ENCODE results near the gene DPP6.
"Not testable (repeated sequence)": the region's sequence is repeated elsewhere in the genome, so short reads cannot be mapped to it uniquely, and the experiment has no call there.

The DPP6 gene

DNA sequence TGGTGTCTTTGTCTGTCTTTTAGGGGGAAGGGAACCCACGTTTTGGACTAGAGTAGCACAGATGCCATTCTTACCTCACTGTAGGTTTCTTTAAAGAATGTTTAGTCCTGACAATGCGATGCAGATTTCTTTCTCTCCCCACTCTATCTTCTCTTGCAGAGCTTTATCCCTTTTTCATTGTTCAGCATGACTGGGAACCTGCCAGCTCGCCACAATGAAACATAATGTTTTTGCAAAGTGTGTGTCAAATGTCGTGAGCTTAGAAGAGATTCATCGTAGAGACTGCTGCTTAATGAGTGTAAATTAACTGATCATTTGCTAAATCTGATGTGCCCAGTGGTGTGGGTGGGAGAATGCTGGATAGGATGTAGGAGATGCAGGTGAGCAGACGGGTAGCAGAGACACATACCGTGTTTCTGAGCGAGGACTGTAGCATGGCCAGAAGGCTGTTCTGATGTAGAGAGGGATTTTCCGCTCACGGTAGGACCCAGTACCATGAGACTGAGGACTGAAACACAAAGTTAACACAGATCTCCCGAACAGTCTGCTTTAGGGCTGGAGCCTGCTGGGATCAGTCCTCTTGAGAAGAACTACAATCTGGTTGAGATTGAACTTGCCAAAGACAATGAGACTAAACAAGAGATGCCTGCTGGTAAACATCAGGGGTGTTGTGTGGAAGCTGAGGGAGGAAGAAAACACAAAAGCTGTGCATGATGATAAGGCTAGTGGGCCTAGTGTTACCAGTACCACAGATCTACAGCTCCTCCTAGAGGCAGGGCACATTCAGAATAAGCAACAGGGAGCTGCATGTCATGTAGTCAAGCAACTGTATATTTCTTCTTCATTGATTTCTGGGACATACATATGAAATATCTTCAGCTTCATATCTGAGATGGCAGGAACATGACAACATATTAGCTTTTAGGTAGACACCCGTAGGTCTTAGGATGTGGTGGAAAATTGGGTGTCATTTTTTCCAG lies 65.5 kb downstream of the DPP6 start:
- H3K4me1 ChIP-seq; H3K79me2 ChIP-seq; H3K4me2 ChIP-seq (ENCODE audit: low read length); H3K9me3 ChIP-seq (ENCODE audit: control insufficient read depth, low read length); H2AFZ ChIP-seq; H3K27ac ChIP-seq; H3K9ac ChIP-seq; H3K36me3 ChIP-seq (ENCODE audit: control insufficient read depth, insufficient read depth, low read length); H3K4me3 ChIP-seq (ENCODE audit: low read depth, low read length); H3K27me3 ChIP-seq (ENCODE audit: control insufficient read depth, insufficient read depth, low read length): not testable (repeated sequence)

DNA sequence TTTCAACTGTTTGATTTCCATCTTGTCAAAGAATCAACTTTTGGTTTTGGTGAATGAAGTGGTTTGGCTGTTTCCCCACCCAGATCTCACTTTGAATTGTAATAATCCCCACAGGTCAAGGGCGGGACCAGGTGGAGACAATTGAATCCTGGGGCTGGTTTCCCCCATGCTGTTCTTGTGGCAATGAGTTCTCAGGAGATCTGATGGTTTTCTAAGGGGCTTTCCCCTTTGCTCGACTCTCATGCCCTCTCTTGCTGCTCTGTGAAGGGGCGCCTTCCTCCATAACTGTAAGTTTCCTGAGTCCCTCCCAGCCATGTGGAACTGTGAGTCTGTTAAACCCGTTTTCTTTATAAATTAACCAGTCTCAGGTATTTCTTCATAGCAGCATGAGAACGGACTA lies 68.6 kb downstream of the DPP6 start:
- H3K27ac ChIP-seq; H3K4me1 ChIP-seq; H3K9me3 ChIP-seq (ENCODE audit: control insufficient read depth, low read length); H3K27me3 ChIP-seq (ENCODE audit: control insufficient read depth, insufficient read depth, low read length); H3K36me3 ChIP-seq (ENCODE audit: control insufficient read depth, insufficient read depth, low read length); H3K9ac ChIP-seq; H2AFZ ChIP-seq; H3K4me3 ChIP-seq (ENCODE audit: low read depth, low read length); H3K4me2 ChIP-seq (ENCODE audit: low read length); H3K79me2 ChIP-seq: not testable (repeated sequence)

DNA sequence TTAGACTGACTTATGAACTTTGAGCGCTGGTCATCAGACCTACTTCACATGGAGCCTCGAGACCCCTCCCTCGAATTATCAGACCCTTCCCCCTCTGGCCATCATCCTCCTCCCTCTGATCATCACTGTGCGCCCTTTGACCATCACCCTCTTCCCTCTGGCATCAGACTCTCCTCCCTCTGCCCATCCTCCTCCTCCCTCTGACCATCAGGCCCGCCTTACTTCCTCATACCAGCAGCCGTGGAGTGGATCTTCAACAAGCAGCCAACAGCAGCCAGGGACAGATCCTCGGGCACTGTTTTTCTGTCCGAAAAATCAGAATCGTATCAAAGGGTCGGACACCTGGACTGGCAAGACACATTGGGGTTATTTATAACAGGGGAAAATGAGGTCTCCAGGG lies 70.5 kb downstream of the DPP6 start:
- H3K4me2 ChIP-seq (ENCODE audit: low read length); H3K9ac ChIP-seq; H3K27ac ChIP-seq; H3K79me2 ChIP-seq; H3K36me3 ChIP-seq (ENCODE audit: control insufficient read depth, insufficient read depth, low read length); H2AFZ ChIP-seq; H3K4me3 ChIP-seq (ENCODE audit: low read depth, low read length); H3K9me3 ChIP-seq (ENCODE audit: control insufficient read depth, low read length); H3K4me1 ChIP-seq; H3K27me3 ChIP-seq (ENCODE audit: control insufficient read depth, insufficient read depth, low read length): not testable (repeated sequence)

DNA sequence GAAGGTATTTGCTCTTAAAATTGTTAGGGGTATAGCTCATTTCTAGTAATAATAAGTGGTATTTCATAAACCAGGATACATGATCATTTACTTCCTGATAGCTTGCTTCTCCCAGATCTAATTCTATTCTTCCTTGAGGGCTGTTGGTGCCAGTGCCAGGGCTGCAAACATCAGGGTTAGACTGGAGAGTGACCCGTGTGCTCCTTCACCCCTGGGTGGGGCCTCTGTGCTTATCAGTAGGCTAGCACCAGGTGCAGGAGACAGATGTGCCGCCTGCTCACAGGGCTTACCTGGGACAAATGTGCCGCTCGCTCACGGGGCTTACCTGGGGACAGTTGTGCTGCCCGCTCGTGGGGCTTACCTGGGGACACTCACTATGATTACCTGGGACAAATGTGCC lies 71.2 kb downstream of the DPP6 start:
- not testable (repeated sequence) for H3K4me1 ChIP-seq; H2AFZ ChIP-seq; H3K36me3 ChIP-seq (ENCODE audit: control insufficient read depth, insufficient read depth, low read length); H3K27ac ChIP-seq; H3K4me3 ChIP-seq (ENCODE audit: low read depth, low read length); H3K9ac ChIP-seq; H3K9me3 ChIP-seq (ENCODE audit: control insufficient read depth, low read length); H3K79me2 ChIP-seq; H3K27me3 ChIP-seq (ENCODE audit: control insufficient read depth, insufficient read depth, low read length); H3K4me2 ChIP-seq (ENCODE audit: low read length)

DNA sequence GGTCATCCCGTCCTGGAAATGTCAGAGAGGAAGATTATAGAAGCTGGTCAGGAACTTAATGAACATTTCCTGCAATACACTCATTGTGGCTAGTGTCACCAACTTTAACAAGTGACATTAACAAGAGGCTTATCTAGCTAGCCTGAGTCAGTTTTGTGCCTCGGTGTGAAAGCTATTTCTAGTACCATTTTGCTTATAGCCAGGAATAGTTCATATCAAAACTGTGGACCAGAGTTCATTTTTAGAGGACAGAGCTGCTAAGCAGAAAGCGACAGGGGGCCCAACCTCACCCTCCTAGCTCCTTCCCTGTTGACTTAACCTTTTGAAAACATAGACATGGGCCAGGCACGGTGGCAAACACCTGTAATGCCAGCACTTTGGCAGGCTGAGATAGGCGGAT lies 76.9 kb downstream of the DPP6 start:
- H3K79me2 ChIP-seq; H3K27ac ChIP-seq; H2AFZ ChIP-seq; H3K36me3 ChIP-seq (ENCODE audit: control insufficient read depth, insufficient read depth, low read length); H3K4me2 ChIP-seq (ENCODE audit: low read length); H3K9me3 ChIP-seq (ENCODE audit: control insufficient read depth, low read length); H3K9ac ChIP-seq; H3K4me1 ChIP-seq; H3K4me3 ChIP-seq (ENCODE audit: low read depth, low read length); H3K27me3 ChIP-seq (ENCODE audit: control insufficient read depth, insufficient read depth, low read length): not testable (repeated sequence)

DNA sequence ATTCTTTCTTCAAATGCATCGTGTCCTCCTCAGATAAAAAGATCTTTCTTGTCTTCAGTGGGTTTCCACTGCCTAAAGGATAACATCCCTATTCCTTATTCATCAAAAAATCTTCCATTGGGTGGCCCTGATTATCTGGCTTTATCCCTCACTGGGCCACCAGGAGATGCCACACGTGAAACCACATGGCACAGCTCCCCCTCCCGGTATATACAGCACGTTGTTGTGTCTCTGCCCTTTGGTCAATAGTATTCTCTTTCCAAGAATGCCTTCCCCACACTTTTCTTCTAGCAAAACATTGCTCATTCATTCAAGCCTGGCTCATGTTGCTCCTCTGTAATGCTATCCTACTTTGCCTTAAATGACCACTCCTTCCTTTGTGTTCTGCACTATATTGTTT lies 80.4 kb downstream of the DPP6 start:
- H3K9ac ChIP-seq; H3K79me2 ChIP-seq; H3K4me3 ChIP-seq (ENCODE audit: low read depth, low read length); H2AFZ ChIP-seq; H3K4me1 ChIP-seq; H3K36me3 ChIP-seq (ENCODE audit: control insufficient read depth, insufficient read depth, low read length); H3K27me3 ChIP-seq (ENCODE audit: control insufficient read depth, insufficient read depth, low read length); H3K27ac ChIP-seq; H3K9me3 ChIP-seq (ENCODE audit: control insufficient read depth, low read length); H3K4me2 ChIP-seq (ENCODE audit: low read length): not testable (repeated sequence)

DNA sequence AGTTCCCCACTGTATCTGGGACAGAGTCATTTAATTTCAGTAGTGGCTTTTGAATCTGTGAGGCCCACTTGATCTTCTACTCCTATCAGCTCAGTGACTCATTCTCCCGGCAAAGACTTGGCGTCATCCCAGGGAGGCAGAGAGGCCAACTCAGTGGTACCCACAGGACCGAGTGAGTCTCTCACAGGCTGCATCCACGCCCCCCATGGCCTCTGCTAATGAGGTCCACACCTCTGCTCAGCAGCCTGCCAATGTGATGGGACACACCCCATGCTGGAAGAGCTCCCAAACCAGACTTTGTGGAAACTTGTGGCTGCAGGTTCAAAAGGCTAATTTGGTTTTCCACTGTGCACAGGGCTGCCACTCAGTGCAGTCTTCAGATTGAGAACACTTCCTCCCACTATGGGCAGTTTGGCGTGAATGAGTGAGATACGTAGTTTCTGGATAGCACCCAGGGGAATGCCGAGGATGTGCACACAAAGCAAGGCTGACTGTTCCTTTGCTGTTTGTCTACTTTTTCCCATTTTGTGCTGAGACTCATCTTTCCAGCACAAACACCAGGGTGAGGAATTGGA lies 81.6 kb downstream of the DPP6 start:
- H3K9me3 ChIP-seq (ENCODE audit: control insufficient read depth, low read length); H3K27me3 ChIP-seq (ENCODE audit: control insufficient read depth, insufficient read depth, low read length); H3K79me2 ChIP-seq; H3K4me2 ChIP-seq (ENCODE audit: low read length); H3K9ac ChIP-seq; H3K4me1 ChIP-seq; H3K36me3 ChIP-seq (ENCODE audit: control insufficient read depth, insufficient read depth, low read length); H3K4me3 ChIP-seq (ENCODE audit: low read depth, low read length); H2AFZ ChIP-seq; H3K27ac ChIP-seq: not testable (repeated sequence)

DNA sequence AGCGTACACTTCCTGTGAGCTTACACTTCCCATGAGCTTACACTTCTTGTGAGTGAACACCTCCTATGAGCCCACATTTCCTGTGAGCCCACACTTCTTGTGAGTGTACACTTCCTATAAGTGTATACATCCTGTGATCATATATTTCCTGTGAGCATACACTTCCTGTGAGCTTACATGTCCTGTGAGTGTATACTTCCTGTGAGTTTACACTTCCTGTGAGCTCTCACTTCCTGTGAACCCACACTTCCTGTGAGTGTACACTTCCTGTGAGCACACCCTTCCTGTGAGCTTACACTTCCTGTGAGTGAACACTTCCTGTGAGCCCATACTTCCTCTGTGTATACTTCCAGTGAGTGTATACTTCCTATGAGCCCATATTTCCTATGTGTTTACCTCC lies 82.5 kb downstream of the DPP6 start:
- not testable (repeated sequence) for H3K36me3 ChIP-seq (ENCODE audit: control insufficient read depth, insufficient read depth, low read length); H3K4me1 ChIP-seq; H3K79me2 ChIP-seq; H2AFZ ChIP-seq; H3K9ac ChIP-seq; H3K27ac ChIP-seq; H3K4me3 ChIP-seq (ENCODE audit: low read depth, low read length); H3K27me3 ChIP-seq (ENCODE audit: control insufficient read depth, insufficient read depth, low read length); H3K4me2 ChIP-seq (ENCODE audit: low read length); H3K9me3 ChIP-seq (ENCODE audit: control insufficient read depth, low read length)

DNA sequence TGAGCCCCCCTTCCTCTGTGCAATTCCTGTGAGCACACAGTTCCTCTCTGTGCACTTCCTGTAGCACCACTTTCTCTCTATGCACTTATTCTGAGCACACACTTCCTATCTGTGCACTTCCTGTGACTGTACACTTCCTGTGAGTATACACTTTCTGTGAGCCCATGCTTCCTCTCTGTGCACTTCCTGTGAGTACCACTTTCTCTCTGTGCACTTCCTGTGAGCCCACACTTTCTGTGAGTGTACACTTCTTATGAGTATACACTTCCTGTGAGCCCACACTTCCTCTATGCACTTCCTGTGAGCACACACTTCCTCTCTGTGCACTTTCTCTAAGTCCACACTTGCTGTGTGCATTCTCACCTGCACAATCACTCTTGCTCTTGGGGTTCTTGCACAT lies 83.4 kb downstream of the DPP6 start:
- H3K4me3 ChIP-seq (ENCODE audit: low read depth, low read length); H3K4me2 ChIP-seq (ENCODE audit: low read length); H3K9ac ChIP-seq: not testable (repeated sequence)

DNA sequence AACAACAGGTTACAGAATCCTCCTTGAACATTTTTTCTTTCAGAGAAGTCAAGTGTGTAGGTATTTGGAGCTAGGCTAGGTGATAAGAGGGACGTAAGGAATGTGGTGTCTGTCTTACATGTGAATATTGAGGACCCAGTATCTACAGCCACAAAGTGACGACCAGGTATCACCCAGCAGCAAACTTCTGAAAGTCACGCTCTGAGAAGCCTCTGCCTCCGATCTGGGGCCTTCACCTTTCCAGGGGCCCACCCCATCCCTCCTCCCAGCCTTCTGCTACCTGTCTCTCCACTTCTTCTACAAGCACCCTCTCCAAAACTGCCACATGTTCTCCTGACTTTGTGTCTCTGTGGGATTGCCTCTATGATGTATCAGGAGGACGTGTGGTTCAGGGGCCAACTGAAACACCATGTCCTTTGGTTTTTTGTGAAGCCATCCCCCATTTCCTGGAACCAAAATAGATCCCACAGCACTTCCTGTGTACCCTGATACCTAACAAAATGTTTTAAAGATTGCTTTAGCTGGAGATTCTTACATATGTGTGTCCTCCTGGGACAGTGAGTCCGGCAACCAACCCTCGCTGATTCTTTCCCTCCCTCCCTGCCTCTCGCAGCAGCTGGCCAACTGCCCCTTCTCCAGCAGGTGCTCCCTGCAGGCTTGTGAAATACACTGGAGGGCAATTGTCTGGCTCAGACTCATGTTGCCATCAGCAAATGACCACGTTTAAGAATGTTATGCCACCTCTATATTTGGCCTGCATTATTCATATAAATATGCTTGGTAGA lies 93.9 kb downstream of the DPP6 start:
- not testable (repeated sequence) for H3K4me1 ChIP-seq; H3K27ac ChIP-seq; H3K9ac ChIP-seq; H3K4me2 ChIP-seq (ENCODE audit: low read length); H3K9me3 ChIP-seq (ENCODE audit: control insufficient read depth, low read length); H2AFZ ChIP-seq; H3K36me3 ChIP-seq (ENCODE audit: control insufficient read depth, insufficient read depth, low read length); H3K4me3 ChIP-seq (ENCODE audit: low read depth, low read length); H3K79me2 ChIP-seq; H3K27me3 ChIP-seq (ENCODE audit: control insufficient read depth, insufficient read depth, low read length)

More for the DNA sequence above, 83.4 kb downstream of the DPP6 start:
- not testable (repeated sequence) for H3K27ac ChIP-seq; H2AFZ ChIP-seq; H3K27me3 ChIP-seq (ENCODE audit: control insufficient read depth, insufficient read depth, low read length); H3K9me3 ChIP-seq (ENCODE audit: control insufficient read depth, low read length); H3K79me2 ChIP-seq; H3K4me1 ChIP-seq; H3K36me3 ChIP-seq (ENCODE audit: control insufficient read depth, insufficient read depth, low read length)

DNA sequence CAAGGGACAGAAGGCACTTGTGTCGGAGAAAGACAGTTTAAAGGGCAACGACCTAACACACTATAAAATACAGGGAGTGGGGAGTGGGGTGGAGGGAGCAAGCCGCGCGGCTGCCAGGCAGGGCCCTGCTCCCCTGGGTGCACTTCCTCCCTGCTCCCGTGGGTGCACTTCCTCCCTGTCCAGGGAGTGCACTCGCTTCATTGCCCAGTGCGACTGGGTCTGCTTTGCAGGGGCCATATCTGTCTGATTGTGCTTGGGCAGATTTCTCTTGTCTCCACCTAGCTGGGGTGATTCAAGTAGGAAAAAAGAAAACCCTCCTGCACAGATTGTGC lies 94.5 kb downstream of the DPP6 start:
- not testable (repeated sequence) for H3K36me3 ChIP-seq (ENCODE audit: control insufficient read depth, insufficient read depth, low read length); H3K9me3 ChIP-seq (ENCODE audit: control insufficient read depth, low read length); H3K4me1 ChIP-seq; H2AFZ ChIP-seq; H3K4me3 ChIP-seq (ENCODE audit: low read depth, low read length); H3K27me3 ChIP-seq (ENCODE audit: control insufficient read depth, insufficient read depth, low read length); H3K79me2 ChIP-seq; H3K27ac ChIP-seq; H3K4me2 ChIP-seq (ENCODE audit: low read length); H3K9ac ChIP-seq
